GM18907 (cell line): ENCODE results near the gene YWHAG.
A peak's percentile ranks its signal among the peaks of the same experiment; 100 is the strongest.
"Not testable (repeated sequence)": the region's sequence is repeated elsewhere in the genome, so short reads cannot be mapped to it uniquely, and the experiment has no call there.

Source experiments
- ATAC-seq: cut with Tn5 transposase; IDR thresholded peaks from one replicate; pipeline ENCODE4 v1.9.1; 2021; ENCODE audit warnings: mild to moderate bottlenecking, moderate library complexity; ENCODE audit not compliant: unreplicated experiment

YWHAG gene

DNA sequence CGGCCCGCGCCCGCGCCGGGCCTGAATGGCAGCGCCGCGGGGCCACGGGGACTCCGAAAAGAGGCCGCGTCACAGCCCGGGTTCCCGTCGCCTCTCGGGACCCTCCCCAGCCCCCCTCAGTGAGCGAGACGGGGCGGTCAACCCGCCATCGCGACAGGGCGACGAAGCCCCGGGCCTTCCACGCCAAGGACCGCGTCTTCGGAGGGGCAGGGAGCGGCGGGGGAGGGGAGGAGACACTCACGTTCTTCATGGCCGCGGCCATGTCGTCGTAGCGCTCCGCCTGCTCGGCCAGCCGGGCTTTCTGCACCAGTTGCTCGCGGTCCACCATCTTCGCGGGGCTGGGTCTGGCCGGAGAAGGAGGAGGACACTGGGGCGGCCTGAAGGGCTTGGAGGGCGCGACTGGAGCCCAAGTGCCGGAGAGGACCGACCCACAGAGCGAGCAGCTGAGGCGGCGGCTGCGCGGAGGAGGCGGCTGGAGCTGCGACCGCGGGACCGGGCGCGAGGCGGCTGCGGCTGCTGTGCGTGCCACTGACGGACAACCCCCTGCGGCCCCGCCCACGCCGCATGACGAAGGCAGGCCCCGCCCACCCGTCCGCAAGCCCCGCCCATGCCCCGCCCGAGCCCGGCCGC is at the start of gene YWHAG:
YWHAG (minus strand) TSS at position 511 of the 630 bp plus-strand sequence; CDS start at position 328, 183 bp downstream.
- ATAC-seq: peak; percentile 74

DNA sequence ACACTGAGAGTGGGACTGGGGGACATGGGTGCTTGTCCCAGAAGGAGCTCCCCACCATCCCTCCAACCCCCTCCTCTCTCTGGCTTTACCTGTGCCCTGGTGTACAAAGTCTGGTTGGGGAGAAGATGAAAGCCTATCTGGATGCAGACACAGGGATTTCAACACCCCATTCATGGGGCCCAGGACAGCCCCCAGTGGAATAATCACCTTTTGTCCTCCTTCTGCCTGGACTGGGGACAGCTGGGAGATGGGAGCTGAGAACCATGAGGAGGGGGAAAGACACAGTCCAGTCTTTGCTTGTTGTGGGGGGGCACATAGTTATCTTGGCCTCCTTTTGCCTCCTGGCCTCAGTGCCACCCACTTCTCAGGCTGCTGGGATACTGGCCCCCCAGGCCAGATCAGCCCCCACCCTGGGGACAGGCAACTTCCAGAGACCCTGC is 49.4 kb upstream of the YWHAG start:
- ATAC-seq: no peak

DNA sequence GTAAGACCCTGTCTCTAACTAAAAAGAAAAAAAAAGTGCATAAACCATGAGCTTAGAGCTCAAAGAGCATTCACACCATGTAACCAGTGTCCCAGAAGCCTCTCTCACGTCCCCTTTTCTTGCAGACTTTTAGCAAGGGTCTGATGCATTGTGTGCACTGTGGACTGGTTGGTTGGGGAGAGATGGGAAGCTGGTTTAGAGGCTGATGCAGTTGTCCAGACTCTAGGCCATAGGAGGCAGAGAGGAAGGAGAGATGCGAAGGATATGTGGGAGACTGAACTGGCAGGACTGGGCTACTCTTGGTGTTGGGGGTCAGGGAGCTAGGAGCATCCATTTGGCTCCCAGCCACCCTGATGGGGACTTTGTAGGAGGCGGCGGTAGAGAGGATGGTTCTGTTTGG is 48.9 kb upstream of the YWHAG start:
- no peak for ATAC-seq

DNA sequence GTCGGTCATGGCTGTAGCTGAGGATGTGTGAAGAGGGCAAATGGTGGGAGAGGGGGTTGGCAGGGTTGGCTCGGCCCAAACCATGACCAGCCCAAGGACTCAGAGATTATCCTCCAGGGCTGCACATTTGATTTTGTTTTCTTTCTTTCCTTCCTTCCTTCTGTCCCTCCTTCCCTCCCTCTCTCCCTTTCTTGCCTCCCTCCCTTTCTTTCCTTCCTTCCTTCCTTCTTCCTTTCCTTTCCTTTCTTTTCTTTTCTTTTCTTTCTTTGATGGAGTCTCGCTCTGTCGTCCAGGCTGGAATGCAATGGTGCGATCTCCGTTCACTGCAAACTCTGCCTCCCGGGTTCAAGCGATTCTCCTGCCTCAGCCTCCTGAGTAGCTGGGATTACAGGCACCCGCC is 46.9 kb upstream of the YWHAG start:
- ATAC-seq: no peak

DNA sequence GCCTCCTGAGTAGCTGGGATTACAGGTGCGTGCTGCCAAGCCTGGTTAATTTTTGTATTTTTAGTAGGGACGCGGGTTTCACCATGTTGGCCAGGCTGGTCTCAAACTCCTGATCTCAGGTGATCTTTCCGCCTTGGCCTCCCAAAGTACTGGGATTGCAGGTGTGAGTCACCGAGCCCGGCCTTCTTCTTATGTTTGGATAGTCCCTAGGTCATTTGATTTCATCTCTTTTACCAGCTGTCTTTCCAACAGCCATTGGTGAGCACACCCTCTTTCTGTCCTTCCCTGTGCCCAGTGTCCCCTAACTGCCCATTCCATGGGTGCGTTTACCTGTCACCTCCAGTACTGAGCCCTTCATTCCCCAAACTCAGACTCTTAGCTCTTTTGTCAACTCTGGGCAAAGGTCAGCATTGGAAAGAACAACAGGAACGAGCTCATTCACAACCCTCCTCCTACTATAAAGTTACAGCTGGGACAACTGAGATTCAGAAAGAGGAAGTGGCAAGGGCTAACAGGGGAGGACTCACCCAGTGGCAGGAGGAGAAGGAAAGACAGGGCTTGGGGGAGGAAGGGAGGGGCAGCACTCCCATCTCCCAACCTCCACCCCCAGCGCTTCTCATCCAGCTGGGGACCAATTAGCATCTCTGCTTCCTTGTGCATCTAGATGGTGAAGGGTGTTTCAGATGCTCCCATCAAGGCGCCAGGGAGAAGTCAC is 45.1 kb upstream of the YWHAG start:
- no peak for ATAC-seq

DNA sequence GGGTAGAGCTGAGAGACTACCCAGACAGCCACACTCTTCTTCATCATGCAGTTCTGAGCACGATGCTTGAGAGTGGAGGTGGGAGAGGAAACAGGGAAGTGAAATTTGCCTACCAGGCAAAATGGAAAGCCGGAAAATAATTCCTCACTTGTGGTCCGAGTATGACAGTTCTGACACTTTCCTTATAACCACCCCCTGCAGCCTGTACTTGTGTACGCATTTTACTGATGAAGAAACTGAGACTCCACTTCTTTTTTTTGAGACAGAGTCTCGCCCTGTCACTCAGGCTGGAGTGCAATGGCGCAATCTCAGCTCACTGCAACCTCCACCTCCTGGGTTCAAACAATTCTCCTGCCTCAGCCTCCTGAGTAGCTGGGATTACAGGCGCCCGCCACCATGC is 44.3 kb upstream of the YWHAG start:
- ATAC-seq: not testable (repeated sequence)

DNA sequence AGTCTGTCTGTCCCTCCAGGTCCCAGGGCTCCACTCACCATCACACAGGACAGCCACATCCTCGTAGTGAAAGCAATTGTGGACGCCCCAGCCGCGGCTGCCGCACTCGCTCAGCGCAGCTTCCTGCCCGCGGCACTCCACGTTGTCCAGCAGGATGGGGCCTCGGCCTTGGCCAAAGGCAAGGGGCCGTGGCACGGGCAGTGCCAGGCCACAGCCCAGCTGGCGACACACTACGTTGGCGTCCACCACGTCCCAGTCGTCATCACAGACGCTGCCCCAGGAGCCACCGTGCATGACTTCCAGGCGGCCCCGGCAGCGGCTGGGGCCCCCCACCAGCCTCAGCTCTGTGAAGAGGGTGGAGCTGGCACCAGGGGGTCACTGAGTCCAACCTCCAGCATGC is 41.5 kb upstream of the YWHAG start:
- ATAC-seq: no peak

DNA sequence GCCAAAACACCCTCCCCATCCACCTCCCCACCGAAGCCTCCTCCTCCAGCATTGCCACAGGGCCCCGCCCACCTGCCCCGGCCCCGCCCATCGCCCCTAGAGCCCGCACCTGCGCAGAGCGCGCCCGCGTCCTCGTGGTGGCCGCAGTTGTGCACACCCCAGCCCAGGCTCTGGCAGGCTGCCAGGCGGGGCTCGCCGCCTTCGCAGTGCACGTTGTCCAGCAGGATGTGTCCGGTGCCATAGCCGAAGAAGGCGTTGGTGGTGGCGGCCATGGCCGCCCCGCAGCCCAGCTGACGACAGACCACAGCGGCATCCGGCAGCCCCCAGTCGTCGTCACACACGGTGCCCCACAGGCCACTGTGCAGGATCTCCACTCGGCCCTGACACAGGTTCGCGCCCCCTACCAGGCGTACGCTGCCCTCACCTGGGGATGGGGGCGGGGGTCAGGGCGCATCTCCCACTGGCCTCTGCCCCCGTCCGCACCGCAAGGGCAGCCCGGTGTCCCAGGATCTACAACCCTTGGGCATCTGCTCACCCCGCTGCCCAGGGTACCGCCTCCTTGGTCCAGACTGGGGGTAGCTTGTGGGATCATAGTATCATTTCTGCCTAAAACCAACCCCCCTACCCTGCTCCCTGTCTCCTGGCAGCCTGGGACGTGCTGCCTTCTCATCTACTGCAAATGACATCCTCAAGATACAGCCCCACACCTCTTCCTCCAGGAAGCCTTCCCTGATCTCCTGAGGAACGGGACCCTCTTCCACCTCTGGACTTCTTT is 38.8 kb upstream of the YWHAG start:
- no peak for ATAC-seq

DNA sequence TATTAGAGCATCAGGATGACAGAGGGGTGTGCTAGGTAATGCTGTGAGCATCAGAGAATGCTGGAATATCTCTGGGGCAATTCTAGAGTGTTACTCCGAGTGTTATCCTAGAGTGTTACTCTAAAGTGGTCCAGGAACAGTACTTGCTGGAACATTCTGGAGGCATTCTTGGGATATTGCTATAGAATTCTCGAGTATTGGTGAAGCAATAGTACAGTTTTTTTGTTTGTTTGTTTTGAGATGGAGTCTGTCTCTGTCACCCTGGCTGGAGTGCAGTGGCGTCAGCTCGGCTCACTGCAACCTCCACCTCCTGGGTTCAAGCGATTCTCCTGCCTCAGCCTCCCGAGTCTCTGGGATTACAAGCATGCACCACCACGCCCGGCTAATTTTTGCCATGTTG is 38.1 kb upstream of the YWHAG start:
- ATAC-seq: no peak

DNA sequence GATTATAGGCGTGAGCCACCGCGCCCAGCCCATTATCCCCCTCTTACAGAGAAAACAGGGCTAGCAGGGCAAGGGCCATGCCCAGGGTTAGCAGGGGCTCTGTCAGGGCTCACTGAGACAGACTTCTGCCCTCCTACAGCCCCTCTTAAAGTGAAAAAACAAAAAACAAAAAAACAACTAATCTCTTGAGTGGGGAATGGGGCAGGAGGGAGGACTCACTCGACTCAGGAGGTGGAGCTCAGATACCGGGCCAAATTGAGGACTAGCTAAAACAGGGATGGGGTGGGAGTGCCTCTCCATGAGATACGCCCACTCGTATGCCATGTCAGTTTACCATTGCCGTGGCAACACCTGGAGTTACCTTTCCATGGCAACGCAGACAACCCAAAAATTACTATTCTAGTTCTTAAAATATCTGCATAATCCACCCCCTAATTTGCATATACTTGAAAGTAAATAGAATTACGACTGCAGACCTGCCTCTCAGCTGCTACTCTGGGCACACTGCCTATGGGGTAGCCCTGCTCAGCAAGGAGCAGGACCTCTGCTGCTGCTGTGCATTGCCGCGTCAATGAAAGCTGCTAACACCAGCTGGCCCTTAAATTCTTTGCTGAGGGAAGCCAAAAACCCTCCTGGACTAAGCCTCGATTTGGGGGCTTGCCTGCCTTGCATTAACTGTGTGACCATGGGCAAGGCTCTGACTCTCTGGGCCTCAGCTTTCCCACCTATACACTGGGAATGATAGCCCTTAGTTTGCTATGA is 37.4 kb upstream of the YWHAG start:
- ATAC-seq: no peak

DNA sequence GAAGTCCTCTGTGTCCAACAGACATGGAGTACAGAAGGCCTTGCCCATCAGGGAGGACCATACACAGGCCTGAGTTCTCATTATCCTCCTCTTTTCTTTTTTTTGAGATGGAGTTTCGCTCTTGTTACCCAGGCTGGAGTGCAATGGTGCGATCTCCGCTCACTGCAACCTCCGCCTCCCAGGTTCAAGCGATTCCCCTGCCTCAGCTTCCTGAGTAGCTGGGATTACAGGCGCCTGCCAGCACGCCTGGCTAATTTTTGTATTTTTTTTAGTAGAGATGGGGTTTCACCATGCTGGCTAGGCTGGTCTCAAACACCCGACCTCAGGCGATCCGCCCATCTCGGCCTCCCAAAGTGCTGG is 36.8 kb upstream of the YWHAG start:
- ATAC-seq: not testable (repeated sequence)

DNA sequence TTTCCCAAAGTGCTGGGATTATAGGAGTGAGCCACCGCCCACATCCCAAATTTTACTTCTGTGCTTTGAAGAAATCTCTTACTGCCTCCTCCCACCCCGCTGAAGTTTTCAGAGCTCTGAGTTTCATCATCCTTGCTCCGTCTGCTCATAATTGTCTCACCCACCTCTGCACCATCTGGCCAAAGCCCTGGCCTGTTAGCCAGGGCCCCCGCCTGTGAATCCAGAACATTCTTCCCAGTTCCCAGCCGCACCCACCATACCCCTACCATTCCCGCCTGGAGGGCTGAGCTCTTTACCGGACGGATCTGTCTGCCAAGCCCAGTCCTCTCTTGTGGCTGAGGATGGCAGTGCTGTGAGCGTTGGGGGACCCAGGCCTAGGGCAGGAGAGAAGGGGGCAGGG is 36.2 kb upstream of the YWHAG start:
- no peak for ATAC-seq

DNA sequence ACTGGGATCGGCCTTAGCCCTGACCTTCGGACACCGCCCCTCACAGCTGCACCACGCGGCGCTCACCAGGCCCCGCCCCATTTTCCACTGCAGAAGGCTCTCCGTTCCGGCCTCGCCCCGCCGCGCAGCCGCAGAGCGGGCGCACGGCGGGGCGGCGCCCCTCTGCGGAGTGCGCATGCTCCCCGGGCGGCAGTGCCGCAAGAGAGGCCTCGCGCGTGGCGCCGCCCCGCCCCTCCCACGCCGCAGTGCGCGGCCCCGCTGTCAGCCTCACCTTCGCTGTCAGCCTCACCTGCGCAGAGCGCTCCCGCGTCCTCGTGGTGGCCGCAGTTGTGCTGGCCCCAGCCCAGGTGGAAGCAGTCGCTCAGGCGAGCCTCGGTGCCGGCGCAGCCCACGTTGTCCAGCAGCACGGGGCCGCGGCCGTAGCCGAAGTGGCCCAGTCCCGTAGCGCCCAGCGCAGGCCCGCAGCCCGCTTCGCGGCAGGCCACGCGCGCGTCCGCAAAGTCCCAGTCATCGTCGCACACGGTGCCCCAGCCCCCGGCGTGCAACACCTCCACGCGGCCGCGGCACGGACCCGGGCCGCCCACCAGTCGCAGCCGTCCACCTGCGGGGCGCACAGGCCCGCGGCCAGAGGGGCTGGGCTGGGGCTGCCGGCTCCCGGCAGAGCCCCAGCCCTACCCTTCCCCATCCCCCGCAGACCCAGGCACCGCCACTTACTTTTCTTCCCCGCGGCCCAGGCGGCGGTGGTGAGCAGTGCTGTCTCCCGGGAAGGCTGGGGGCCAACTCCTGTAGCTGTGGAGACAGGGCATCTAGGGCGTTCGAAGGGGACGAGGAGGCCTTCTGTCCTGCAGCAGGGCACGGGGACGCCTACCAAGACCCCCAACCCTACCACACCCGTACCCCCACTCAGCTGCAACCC is 34.6 kb upstream of the YWHAG start:
- peak; percentile 90 for ATAC-seq

DNA sequence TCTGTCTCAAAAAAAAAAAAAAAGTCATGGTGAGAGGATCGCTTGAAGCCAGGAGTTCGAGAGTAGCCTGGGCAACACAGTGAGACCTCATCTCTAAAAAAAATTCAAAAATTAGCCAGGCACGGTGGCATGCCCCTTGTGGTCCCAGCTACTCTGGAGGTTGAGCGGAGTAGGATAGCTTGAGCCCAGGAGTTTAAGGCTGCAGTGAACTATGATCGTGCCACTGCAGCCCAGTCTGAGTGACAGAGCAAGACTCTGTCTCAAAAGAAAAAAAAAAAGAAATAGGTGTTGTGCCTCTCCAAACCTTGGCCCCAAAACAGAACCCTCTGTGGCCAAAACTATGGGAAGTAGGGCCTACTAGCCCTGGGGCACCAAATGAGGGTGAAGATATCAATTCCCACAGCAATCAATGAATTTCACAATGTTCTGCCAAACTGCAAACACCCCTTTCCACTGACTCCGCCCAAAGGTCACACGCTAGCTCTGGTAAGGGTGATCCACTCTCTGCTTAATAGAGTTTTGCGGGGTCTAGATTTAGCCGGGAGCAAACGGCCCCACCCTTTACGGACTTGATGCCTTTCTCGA is 33.8 kb upstream of the YWHAG start:
- ATAC-seq: peak; percentile 1

DNA sequence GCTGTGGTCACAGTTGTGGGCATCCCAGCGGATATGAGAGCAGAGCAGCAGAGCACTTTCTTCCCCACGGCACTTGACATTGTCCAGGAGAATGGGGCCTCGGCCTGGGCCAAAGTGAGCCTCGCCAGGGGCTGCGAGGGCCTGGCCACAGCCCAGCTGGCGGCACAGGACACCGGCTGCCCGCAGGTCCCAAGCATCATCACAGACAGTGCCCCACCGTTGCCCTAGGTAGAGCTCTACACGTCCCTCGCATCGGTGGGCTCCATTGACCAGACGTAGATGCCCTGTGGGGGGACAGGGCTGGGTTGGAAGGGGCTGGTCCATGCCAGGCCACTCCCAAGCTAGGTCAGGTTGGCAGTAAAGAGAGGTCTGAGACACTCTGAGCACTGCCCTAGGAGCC is 31.3 kb upstream of the YWHAG start:
- ATAC-seq: no peak

DNA sequence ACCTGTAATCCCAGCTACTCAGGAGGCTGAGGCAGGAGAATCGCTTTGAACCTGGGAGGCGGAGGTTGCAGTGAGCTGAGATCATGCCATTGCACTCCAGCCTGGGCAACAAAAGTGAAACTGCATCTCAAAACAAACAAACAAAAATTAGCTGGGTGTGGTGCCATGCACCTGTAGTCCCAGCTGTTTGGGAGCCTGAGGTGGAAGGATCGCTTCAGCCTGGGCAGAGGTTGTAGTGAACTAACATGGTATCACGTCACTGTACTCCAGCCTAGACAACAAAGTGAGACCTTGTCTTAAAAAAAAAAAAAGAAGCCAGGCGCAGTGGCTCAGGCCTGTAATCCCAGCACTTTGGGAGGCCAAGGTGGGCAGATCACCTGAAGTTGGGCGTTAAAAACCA is 29.0 kb upstream of the YWHAG start:
- not testable (repeated sequence) for ATAC-seq

DNA sequence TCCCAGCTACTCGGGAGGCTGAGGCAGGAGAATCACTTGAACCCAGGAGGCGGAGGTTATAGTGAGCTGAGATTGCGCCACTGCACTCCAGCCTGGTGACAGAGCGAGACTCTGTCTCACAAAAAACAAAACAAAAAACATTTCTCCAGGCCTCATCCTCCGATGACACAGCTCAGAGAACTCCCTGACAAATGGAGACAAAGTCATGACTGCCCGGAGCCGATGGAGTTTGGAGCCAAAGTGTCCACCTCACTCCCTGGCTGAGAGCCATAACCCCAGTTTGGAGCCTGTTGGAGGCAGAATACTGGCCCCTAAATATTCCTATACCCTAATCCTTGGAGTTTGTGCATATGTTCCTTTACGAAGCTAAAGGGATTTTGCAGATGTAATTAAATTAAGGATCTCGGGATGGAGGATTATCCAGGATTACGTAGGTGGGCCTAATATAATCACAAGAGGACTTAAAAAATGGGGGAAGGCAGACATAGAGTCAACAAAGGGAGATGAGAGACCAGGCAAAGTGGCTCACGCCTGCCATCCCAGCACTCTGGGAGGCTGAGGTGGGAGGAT is 28.0 kb upstream of the YWHAG start:
- ATAC-seq: no peak

DNA sequence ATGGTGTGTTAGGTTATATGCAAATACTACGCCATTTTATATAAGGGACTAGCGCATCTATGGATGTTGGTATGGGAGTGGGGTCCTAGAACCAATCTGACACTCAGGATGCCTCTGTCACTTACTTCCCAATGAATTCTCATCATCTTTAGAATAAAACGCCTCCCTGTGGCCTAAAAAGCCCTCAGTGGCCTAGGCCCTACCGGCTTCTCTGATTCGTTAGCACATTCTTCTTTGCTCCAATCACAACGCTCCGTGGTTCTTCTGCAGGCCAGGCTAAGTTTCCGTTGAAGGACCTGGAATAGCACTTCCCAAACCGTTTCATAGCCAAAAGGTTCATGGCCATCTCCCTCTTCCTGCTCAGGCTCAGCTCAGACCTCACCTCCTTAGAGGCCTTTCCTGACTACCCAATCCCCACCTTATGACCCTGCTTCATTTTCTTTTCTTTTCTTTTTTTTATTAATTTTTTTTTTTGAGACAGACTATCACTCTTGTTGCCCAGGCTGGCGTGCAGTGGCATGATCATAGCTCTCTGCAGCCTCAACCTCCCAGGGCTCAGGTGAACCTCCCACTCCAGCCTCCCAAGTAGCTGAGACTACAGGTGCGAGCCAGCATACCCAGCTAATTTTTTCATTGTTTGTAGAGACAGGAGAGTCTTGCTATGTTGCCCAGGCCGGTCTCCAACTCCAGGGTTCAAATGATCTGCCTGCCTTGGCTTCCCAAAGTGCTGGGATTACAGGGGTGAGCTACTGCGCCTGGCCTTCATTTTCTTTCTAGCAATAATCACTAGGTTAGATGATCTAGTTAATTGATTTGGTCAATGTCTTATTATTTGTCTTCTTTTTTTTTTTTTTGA is 24.5 kb upstream of the YWHAG start:
- ATAC-seq: no peak

DNA sequence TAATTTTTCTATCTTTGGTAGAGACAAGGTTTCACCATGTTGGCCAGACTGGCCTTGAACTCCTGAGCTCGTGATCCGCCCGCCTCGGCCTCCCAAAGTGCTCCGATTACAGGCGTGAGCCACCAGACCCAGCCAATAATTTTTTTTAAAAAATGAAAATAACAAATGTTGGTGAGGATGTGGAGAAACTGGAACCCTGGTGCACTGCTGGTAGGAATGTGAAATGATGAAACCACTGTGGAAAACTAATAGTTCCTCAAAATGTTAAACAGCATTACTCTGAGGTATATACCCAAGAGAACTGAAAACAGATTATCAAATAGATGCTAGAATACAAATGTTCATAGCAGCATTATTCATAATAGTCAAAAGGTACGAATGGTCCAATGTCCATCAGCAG is 23.0 kb upstream of the YWHAG start:
- ATAC-seq: no peak
